ENCODE data around the gene GNB1. TPM values are rescaled to one million over a fixed set of nuclear protein-coding genes. Genes with fewer than 3 reads are reported as not detected.

GNB1 gene
- total RNA-seq, 3 donors from 2014 or later (not counting 1 experiment from before 2014, with no cell fraction given), result 285 to 304 (median 289) TPM

- no peak overlapping the region for H3K27ac ChIP-seq (ENCODE audit: low read length)
- peak overlapping the region; percentile 51 for H3K4me3 Mint-ChIP-seq
- 87% methylated on average over 10 of the region's 11 CpGs for WGBS (ENCODE audit: insufficient coverage)
These were observed 18.4 kb downstream of the GNB1 start for GRCh38 chr1:1872329-1872994.

DNA sequence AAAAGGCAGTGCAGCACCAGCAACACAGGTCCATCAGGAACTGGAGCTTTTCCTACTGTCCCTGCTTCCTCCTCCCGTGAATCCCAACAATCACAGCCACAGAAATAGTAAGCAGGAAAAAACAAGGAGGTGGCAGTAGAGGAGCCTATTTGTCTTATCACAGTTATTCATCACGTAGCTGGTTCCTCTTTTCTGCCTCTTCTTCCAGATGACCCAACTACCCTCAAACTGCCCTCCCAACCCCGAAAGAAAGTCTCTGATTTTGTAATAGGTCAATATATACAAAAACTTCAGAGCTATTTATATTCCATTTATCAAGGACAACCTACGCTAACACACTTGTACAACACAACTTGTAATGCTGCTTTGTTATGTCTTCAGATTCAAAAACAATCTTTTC is 21.4 kb downstream of the GNB1 start:
- Mint-ChIP-seq H3K36me3 (no peaks in the 10 kb centered on the region), H3K9me3 (no peaks in the 10 kb centered on the region), H3K27ac (peak overlapping the region; percentile 50 to 82), H3K4me1 (peaks cover 67 to 68% of the 10 kb centered on the region in 2 donors), H3K4me3 (no peak overlapping the region), H3K27me3 (ENCODE audit: low read depth in 2 of 2) (no peaks in the 10 kb centered on the region)
- Histone ChIP-seq H3K9me3 (ENCODE audit: control insufficient read depth, insufficient read depth, low read length) (no peaks in the 10 kb centered on the region), H3K27me3 (ENCODE audit: control insufficient read depth, insufficient read depth, low read length) (no peaks in the 10 kb centered on the region), H3K36me3 (ENCODE audit: control insufficient read depth, insufficient read depth, low read length) (peaks cover 6% of the 10 kb centered on the region), H3K4me3 (ENCODE audit: low read length) (no peak overlapping the region), H3K27ac (ENCODE audit: low read length) (peak overlapping the region; percentile 1), H3K4me1 (ENCODE audit: control insufficient read depth, insufficient read depth, low read length) (peaks cover 47% of the 10 kb centered on the region)
- ATAC-seq (no peak), DNase-seq (no peak)
- WGBS (ENCODE audit: insufficient coverage), result 28% methylated on average over 3 of the region's 4 CpGs
- TF ChIP-seq CTCF (IDR thresholded peaks at IDR 0.05), result no peak
- intact Hi-C loops (cut with micrococcal nuclease), result no loop called here

More at GRCh38 chr1:1872329-1872994, 18.4 kb downstream of the GNB1 start:
- DNase-seq (no peak), ATAC-seq (no peak)
- Mint-ChIP-seq H3K36me3 (no peaks in the 10 kb centered on the region), H3K27ac (peak overlapping the region; percentile 50 to 83), H3K4me1 (peaks cover 77 to 79% of the 10 kb centered on the region in 2 donors), H3K9me3 (no peaks in the 10 kb centered on the region), H3K27me3 (ENCODE audit: low read depth in 2 of 2) (no peaks in the 10 kb centered on the region)
- H3K4me3 ChIP-seq (ENCODE audit: low read length), result no peak overlapping the region
- peaks cover 58% of the 10 kb centered on the region for H3K4me1 ChIP-seq (ENCODE audit: control insufficient read depth, insufficient read depth, low read length)
- no peaks in the 10 kb centered on the region for H3K27me3 ChIP-seq (ENCODE audit: control insufficient read depth, insufficient read depth, low read length)
- no peak for TF ChIP-seq CTCF (IDR thresholded peaks at IDR 0.05)
- intact Hi-C loops (cut with micrococcal nuclease), result no loop called here
- H3K9me3 ChIP-seq (ENCODE audit: control insufficient read depth, insufficient read depth, low read length), result no peaks in the 10 kb centered on the region
- H3K36me3 ChIP-seq (ENCODE audit: control insufficient read depth, insufficient read depth, low read length), result peaks cover 11% of the 10 kb centered on the region

- H3K27me3 ChIP-seq (ENCODE audit: control insufficient read depth, insufficient read depth, low read length), result no peaks in the 10 kb centered on the region
- Mint-ChIP-seq H3K27ac (peak overlapping the region in 1 of 2 donors; percentile 67), H3K27me3 (ENCODE audit: low read depth in 2 of 2) (no peaks in the 10 kb centered on the region), H3K9me3 (no peaks in the 10 kb centered on the region), H3K4me1 (peaks cover 67 to 69% of the 10 kb centered on the region in 2 donors), H3K4me3 (no peak overlapping the region), H3K36me3 (no peaks in the 10 kb centered on the region)
- H3K4me3 ChIP-seq (ENCODE audit: low read length), result no peak overlapping the region
- DNase-seq, result no peak
- ATAC-seq, result no peak
- H3K9me3 ChIP-seq (ENCODE audit: control insufficient read depth, insufficient read depth, low read length), result no peaks in the 10 kb centered on the region
- no peaks in the 10 kb centered on the region for H3K36me3 ChIP-seq (ENCODE audit: control insufficient read depth, insufficient read depth, low read length)
- peaks cover 50% of the 10 kb centered on the region for H3K4me1 ChIP-seq (ENCODE audit: control insufficient read depth, insufficient read depth, low read length)
- WGBS (ENCODE audit: insufficient coverage), result 93% methylated on average over 3 of the region's 3 CpGs
- TF ChIP-seq CTCF (IDR thresholded peaks at IDR 0.05), result no peak
- intact Hi-C loops (cut with micrococcal nuclease), result no loop called here
- H3K27ac ChIP-seq (ENCODE audit: low read length), result no peak overlapping the region
These were observed 23.7 kb downstream of the GNB1 start for GRCh38 chr1:1867164-1867563.

Measured in natural killer cell (primary cell).